ENCODE results near the gene LRRFIP1. TPM values are rescaled to one million over a fixed set of nuclear protein-coding genes. Genes with fewer than 3 reads are reported as not detected.

Gene LRRFIP1
- total and polyA plus RNA-seq, 9 of the 15 experiments (the other 6 are each of a cell fraction or from before 2014, with no cell fraction given) = 13.1 to 45.2 (median 31.3) TPM

DNA sequence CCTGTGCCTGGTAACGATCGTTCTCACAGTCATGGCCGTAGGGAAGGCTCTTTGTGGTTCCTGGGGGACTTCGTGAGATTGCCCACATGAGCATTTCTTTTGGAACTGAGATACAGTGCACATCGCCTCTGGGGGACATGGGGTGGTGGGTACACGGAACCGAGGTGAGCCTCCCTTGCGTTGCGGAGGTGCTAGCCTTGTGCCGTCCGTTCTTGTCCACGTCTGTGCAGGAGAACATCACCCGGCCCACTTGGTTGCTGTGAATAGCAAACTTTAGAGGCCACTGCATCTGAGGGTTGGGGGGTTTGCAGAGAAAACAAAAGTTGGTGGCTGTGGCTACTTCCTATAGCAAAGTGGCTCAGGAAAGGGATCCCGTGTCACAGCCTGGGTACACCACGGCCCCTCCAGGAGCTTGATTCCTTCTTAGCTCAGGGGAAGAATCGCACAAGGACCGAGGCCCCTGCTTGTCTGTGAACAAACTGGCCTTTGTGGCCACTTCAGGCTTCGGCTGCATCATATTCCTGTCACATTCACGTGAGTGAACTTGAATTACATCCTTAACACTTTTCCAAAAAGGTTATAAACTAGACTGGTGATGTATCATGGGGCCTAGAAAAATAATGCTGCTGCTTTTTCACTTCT, 72.6 kb downstream of the LRRFIP1 start:
- ChIA-PET POLR2A (interaction anchor here (1.0 to 1.1 kb wide), 2 partner anchors 9 to 199 kb away, joined by 3 read pairs; no protein-coding TSS in a partner anchor), CTCF (ENCODE audit: low intra/inter-chr PET ratio) (no interaction called here)
- H3K36me3 ChIP-seq (ENCODE audit: control insufficient read depth, insufficient read depth, low read length) = no peaks in the 10 kb centered on the region
- H3K27ac ChIP-seq (ENCODE audit: extremely low read depth, low read depth, low read length) = no peak overlapping the region
- no peak for FAIRE-seq
- H3K4me3 ChIP-seq = no peak overlapping the region
- WGBS (ENCODE audit: insufficient coverage, low coverage, missing lambda C conversion rate) = 89% methylated on average over 16 of the region's 19 CpGs
- intact Hi-C loops (cut with micrococcal nuclease) = no loop called here
- DNase-seq (ENCODE audit: extremely low read depth in 1 of 4, low spot score in 3 of 4) = no peak
- H3K27me3 ChIP-seq (ENCODE audit: control insufficient read depth in 2 of 2, insufficient read depth in 2 of 2, low read length in 2 of 2) = no peaks in the 10 kb centered on the region
- BruUV-seq (replicated peaks) = no TSS peak
- H3K9me3 ChIP-seq (replicated peaks; ENCODE audit: control insufficient read depth, insufficient read depth, low read depth, low read length) = no peaks in the 10 kb centered on the region
- H3K4me2 ChIP-seq (ENCODE audit: insufficient read depth, low read length) = no peak overlapping the region
- H3K9me1 ChIP-seq (ENCODE audit: control insufficient read depth, insufficient read depth, low read length) = peaks cover 8% of the 10 kb centered on the region
- H3K4me1 ChIP-seq (replicated peaks in 1 of 2; ENCODE audit: control insufficient read depth in 2 of 2, insufficient read depth in 2 of 2, low read length in 2 of 2) = peaks cover 38 to 47% of the 10 kb centered on the region in 2 experiments
- peaks cover 6% of the 10 kb centered on the region; the same call in 1 of the 2 replicates for H4K20me1 ChIP-seq (replicated peaks; ENCODE audit: control insufficient read depth, insufficient read depth, low read length)
- no peak for ATAC-seq
- H2AFZ ChIP-seq (ENCODE audit: low read depth, low read length) = no peak overlapping the region
- no peak overlapping the region for H3K9ac ChIP-seq (ENCODE audit: insufficient read depth in 1 of 2, low read depth in 2 of 2, low read length in 2 of 2)
- in situ Hi-C loops (cut with MboI) = no loop called here
- peaks cover 92% of the 10 kb centered on the region for H3K79me2 ChIP-seq (ENCODE audit: control insufficient read depth, insufficient read depth, low read length)
- TF ChIP-seq, protein P1, sequence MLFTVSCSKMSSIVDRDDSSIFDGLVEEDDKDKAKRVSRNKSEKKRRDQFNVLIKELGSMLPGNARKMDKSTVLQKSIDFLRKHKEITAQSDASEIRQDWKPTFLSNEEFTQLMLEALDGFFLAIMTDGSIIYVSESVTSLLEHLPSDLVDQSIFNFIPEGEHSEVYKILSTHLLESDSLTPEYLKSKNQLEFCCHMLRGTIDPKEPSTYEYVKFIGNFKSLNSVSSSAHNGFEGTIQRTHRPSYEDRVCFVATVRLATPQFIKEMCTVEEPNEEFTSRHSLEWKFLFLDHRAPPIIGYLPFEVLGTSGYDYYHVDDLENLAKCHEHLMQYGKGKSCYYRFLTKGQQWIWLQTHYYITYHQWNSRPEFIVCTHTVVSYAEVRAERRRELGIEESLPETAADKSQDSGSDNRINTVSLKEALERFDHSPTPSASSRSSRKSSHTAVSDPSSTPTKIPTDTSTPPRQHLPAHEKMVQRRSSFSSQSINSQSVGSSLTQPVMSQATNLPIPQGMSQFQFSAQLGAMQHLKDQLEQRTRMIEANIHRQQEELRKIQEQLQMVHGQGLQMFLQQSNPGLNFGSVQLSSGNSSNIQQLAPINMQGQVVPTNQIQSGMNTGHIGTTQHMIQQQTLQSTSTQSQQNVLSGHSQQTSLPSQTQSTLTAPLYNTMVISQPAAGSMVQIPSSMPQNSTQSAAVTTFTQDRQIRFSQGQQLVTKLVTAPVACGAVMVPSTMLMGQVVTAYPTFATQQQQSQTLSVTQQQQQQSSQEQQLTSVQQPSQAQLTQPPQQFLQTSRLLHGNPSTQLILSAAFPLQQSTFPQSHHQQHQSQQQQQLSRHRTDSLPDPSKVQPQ (CRISPR knock-in tag; IDR thresholded peaks at IDR 0.05; ENCODE audit: borderline replicate concordance) = no peak
- TF ChIP-seq FOXA3 (CRISPR knock-in tag; conservative IDR thresholded peaks at IDR 0.05 in 1 of 2, IDR thresholded peaks at IDR 0.05 in 1 of 2) (no peak), ELF4 (CRISPR knock-in tag; IDR thresholded peaks at IDR 0.05) (no peak), POLR2A (conservative IDR thresholded peaks at IDR 0.05) (no peak), CSDE1 (IDR thresholded peaks at IDR 0.05) (no peak), NCOR1 (IDR thresholded peaks at IDR 0.05) (no peak)
- TF ChIP-seq, protein P2, sequence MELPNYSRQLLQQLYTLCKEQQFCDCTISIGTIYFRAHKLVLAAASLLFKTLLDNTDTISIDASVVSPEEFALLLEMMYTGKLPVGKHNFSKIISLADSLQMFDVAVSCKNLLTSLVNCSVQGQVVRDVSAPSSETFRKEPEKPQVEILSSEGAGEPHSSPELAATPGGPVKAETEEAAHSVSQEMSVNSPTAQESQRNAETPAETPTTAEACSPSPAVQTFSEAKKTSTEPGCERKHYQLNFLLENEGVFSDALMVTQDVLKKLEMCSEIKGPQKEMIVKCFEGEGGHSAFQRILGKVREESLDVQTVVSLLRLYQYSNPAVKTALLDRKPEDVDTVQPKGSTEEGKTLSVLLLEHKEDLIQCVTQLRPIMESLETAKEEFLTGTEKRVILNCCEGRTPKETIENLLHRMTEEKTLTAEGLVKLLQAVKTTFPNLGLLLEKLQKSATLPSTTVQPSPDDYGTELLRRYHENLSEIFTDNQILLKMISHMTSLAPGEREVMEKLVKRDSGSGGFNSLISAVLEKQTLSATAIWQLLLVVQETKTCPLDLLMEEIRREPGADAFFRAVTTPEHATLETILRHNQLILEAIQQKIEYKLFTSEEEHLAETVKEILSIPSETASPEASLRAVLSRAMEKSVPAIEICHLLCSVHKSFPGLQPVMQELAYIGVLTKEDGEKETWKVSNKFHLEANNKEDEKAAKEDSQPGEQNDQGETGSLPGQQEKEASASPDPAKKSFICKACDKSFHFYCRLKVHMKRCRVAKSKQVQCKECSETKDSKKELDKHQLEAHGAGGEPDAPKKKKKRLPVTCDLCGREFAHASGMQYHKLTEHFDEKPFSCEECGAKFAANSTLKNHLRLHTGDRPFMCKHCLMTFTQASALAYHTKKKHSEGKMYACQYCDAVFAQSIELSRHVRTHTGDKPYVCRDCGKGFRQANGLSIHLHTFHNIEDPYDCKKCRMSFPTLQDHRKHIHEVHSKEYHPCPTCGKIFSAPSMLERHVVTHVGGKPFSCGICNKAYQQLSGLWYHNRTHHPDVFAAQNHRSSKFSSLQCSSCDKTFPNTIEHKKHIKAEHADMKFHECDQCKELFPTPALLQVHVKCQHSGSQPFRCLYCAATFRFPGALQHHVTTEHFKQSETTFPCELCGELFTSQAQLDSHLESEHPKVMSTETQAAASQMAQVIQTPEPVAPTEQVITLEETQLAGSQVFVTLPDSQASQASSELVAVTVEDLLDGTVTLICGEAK (IDR thresholded peaks at IDR 0.05) = no peak
- TF ChIP-seq, protein P2 (CRISPR knock-in tag; IDR thresholded peaks at IDR 0.05) = no peak
- TF ChIP-seq, protein P3, sequence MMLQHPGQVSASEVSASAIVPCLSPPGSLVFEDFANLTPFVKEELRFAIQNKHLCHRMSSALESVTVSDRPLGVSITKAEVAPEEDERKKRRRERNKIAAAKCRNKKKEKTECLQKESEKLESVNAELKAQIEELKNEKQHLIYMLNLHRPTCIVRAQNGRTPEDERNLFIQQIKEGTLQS (IDR thresholded peaks at IDR 0.05) = no peak
- TF ChIP-seq, protein P3 (CRISPR knock-in tag; conservative IDR thresholded peaks at IDR 0.05) = no peak

Measured in K562 (cell line).